GM12873 (cell line): ENCODE data around the gene CCDC192.

Experiments
- CTCF ChIP-seq: IDR thresholded peaks from 2 replicates; pipeline ENCODE4 v1.5.1; 2012; ENCODE audit warnings: low read depth, mild to moderate bottlenecking, moderate library complexity, low read length, control low read depth; ENCODE audit not compliant: insufficient read depth; ENCODE audit errors: missing control alignments

CCDC192 gene

GRCh38 chr5:127809533-127809932 is 106.3 kb downstream of the CCDC192 start:
- no peak for TF ChIP-seq CTCF

GRCh38 chr5:127810017-127810416 is 106.8 kb downstream of the CCDC192 start:
- TF ChIP-seq CTCF: no peak

GRCh38 chr5:127810707-127811490 is 107.7 kb downstream of the CCDC192 start:
- no peak for TF ChIP-seq CTCF

GRCh38 chr5:127812570-127812969 is 109.4 kb downstream of the CCDC192 start:
- no peak for TF ChIP-seq CTCF

- no peak for TF ChIP-seq CTCF
Observed at GRCh38 chr5:127813633-127814587, 110.7 kb downstream of the CCDC192 start.

- no peak for TF ChIP-seq CTCF
Observed at GRCh38 chr5:127814588-127814973, 111.4 kb downstream of the CCDC192 start.

GRCh38 chr5:127820910-127821553 is 117.8 kb downstream of the CCDC192 start:
- no peak for TF ChIP-seq CTCF
